GM10266 (cell line): ENCODE measurements around the gene SFR1.
A peak's percentile ranks its signal among the peaks of the same experiment; 100 is the strongest.

Experiments
- DNase-seq: peaks from one replicate; pipeline ENCODE4 v3.0.0; 2012; ENCODE audit errors: extremely low spot score
- CTCF ChIP-seq: IDR thresholded peaks from 2 replicates; pipeline ENCODE4 v1.5.1; 2012; ENCODE audit warnings: mild to moderate bottlenecking, low read depth; ENCODE audit not compliant: control insufficient read depth, insufficient read depth; ENCODE audit errors: missing control alignments

Gene SFR1

GRCh38 chr10:104121485-104122224, at the start of gene SFR1:
Gene SFR1, plus strand, starts transcription at chr10:104122171. Its CDS starts 13 bp downstream, at chr10:104122184.
- DNase-seq, result peak; percentile 91
- TF ChIP-seq CTCF, result peak; percentile 81

GRCh38 chr10:104072786-104073185, 49.2 kb upstream of the SFR1 start:
- TF ChIP-seq CTCF, result no peak
- DNase-seq, result no peak

- no peak for DNase-seq
- no peak for TF ChIP-seq CTCF
These were observed 47.5 kb upstream of the SFR1 start for GRCh38 chr10:104074505-104074904.

GRCh38 chr10:104076743-104077160, 45.2 kb upstream of the SFR1 start:
- TF ChIP-seq CTCF, result no peak
- DNase-seq, result no peak

- DNase-seq, result no peak
These were observed 44.7 kb upstream of the SFR1 start for GRCh38 chr10:104077247-104077646.

GRCh38 chr10:104077663-104078151, 44.3 kb upstream of the SFR1 start:
- no peak for TF ChIP-seq CTCF
- no peak for DNase-seq

More at GRCh38 chr10:104077247-104077646, 44.7 kb upstream of the SFR1 start:
- no peak for TF ChIP-seq CTCF

- no peak for DNase-seq
- TF ChIP-seq CTCF, result peak; percentile 56
These were observed 41.2 kb upstream of the SFR1 start for GRCh38 chr10:104080762-104081161.
